ENCODE measurements around the gene MANEAL. TPM values are rescaled to one million over a fixed set of nuclear protein-coding genes. Genes with fewer than 3 reads are reported as not detected.
A peak's percentile ranks its signal among the peaks of the same experiment; 100 is the strongest.

MANEAL gene
- total and polyA plus RNA-seq, 2 of the 13 experiments (the other 11 are each of a cell fraction or from before 2014, with no cell fraction given): 20.8 to 26.4 TPM

GRCh38 chr1:37792943-37793686 is 532 bp upstream of the MANEAL start (continued):
- TF ChIP-seq ZFP90 (CRISPR knock-in tag; IDR thresholded peaks at IDR 0.05; ENCODE audit: borderline replicate concordance) (no peak), ELF3 (CRISPR knock-in tag; IDR thresholded peaks at IDR 0.05) (no peak), TRIM22 (IDR thresholded peaks at IDR 0.05) (no peak), SALL2 (CRISPR knock-in tag; IDR thresholded peaks at IDR 0.05) (0 out of 2 replicates have a peak, but pooled peaks have one; percentile 4), SKI (IDR thresholded peaks at IDR 0.05; ENCODE audit: partially characterized antibody) (no peak), AKAP8 (CRISPR knock-in tag; IDR thresholded peaks at IDR 0.05) (no peak), GMEB1 (CRISPR knock-in tag; IDR thresholded peaks at IDR 0.05; ENCODE audit: borderline replicate concordance) (no peak), GABPB1 (CRISPR knock-in tag; IDR thresholded peaks at IDR 0.05) (no peak; the same call in 1 of the 2 replicates), FOSL1 (CRISPR knock-in tag; IDR thresholded peaks at IDR 0.05; ENCODE audit: borderline replicate concordance) (no peak), PHF8 (CRISPR knock-in tag; IDR thresholded peaks at IDR 0.05) (no peak), ZMYM3 (CRISPR knock-in tag; IDR thresholded peaks at IDR 0.05) (peak; percentile 49; the same call in 1 of the 2 replicates), PPARG (CRISPR knock-in tag; conservative IDR thresholded peaks at IDR 0.05) (no peak), ZKSCAN8 (CRISPR knock-in tag; IDR thresholded peaks at IDR 0.05; ENCODE audit: borderline replicate concordance) (no peak), ZBTB4 (CRISPR knock-in tag; IDR thresholded peaks at IDR 0.05; ENCODE audit: borderline replicate concordance) (0 out of 2 replicates have a peak, but pooled peaks have one; percentile 57), LBX2 (CRISPR knock-in tag; IDR thresholded peaks at IDR 0.05; ENCODE audit: borderline replicate concordance) (no peak), PATZ1 (CRISPR knock-in tag; IDR thresholded peaks at IDR 0.05) (peak; percentile 25; the same call in 1 of the 2 replicates), PITX1 (CRISPR knock-in tag; IDR thresholded peaks at IDR 0.05) (no peak), CHCHD3 (CRISPR knock-in tag; IDR thresholded peaks at IDR 0.05) (0 out of 2 replicates have a peak, but pooled peaks have one; percentile 18)

Data from HepG2 (cell line).